GM18867 (cell line): ENCODE measurements around the gene CABLES1.
"Not testable (repeated sequence)": the region's sequence is repeated elsewhere in the genome, so short reads cannot be mapped to it uniquely, and the experiment has no call there.

ENCODE experiments used
- ATAC-seq: cut with Tn5 transposase; IDR thresholded peaks from one replicate; pipeline ENCODE4 v1.9.1; 2021; ENCODE audit warnings: mild to moderate bottlenecking, moderate library complexity; ENCODE audit not compliant: unreplicated experiment

CABLES1 gene

GRCh38 chr18:23259701-23260681 lies 124.7 kb downstream of the CABLES1 start:
- ATAC-seq, result no peak

GRCh38 chr18:23260926-23261590 lies 125.8 kb downstream of the CABLES1 start:
- ATAC-seq, result no peak

GRCh38 chr18:23263551-23264235 lies 128.4 kb downstream of the CABLES1 start:
- no peak for ATAC-seq

GRCh38 chr18:23265682-23266399 lies 130.6 kb downstream of the CABLES1 start:
- no peak for ATAC-seq

- peak; percentile 75 for ATAC-seq
Observed at GRCh38 chr18:23266717-23267446, 131.6 kb downstream of the CABLES1 start.

GRCh38 chr18:23267447-23267776 lies 132.1 kb downstream of the CABLES1 start:
- ATAC-seq, result no peak

- ATAC-seq, result no peak
Observed at GRCh38 chr18:23268641-23269040, 133.4 kb downstream of the CABLES1 start.

GRCh38 chr18:23269068-23269467 lies 133.8 kb downstream of the CABLES1 start:
- ATAC-seq, result not testable (repeated sequence)

GRCh38 chr18:23269928-23270327 lies 134.6 kb downstream of the CABLES1 start:
- no peak for ATAC-seq

GRCh38 chr18:23270986-23271680 lies 135.8 kb downstream of the CABLES1 start:
- no peak for ATAC-seq

- ATAC-seq, result peak; percentile 69
Observed at GRCh38 chr18:23272498-23273232, 137.4 kb downstream of the CABLES1 start.

GRCh38 chr18:23273443-23273966 lies 138.2 kb downstream of the CABLES1 start:
- ATAC-seq, result no peak

GRCh38 chr18:23274638-23275482 lies 139.6 kb downstream of the CABLES1 start:
- no peak for ATAC-seq

- no peak for ATAC-seq
Observed at GRCh38 chr18:23276451-23276850, 141.2 kb downstream of the CABLES1 start.

- ATAC-seq, result no peak
Observed at GRCh38 chr18:23277399-23277798, 142.1 kb downstream of the CABLES1 start.

GRCh38 chr18:23279931-23280330 lies 144.6 kb downstream of the CABLES1 start:
- no peak for ATAC-seq

GRCh38 chr18:23280844-23281243 lies 145.6 kb downstream of the CABLES1 start:
- ATAC-seq, result no peak
